Measurements from ENCODE around the gene GADD45A.
A peak's percentile ranks its signal among the peaks of the same experiment; 100 is the strongest.
"Not testable (repeated sequence)": the region's sequence is repeated elsewhere in the genome, so short reads cannot be mapped to it uniquely, and the experiment has no call there.

Gene GADD45A

GRCh38 chr1:67726224-67726623 lies 41.2 kb downstream of the GADD45A start:
- no peak for DNase-seq (ENCODE audit: low spot score)
- Mint-ChIP-seq H3K9me3 (no peaks in the 10 kb centered on the region), H3K27ac (no peak overlapping the region), H3K4me3 (no peak overlapping the region), H3K4me1 (ENCODE audit: low read depth) (peaks cover 2% of the 10 kb centered on the region), H3K27me3 (ENCODE audit: low read depth) (peaks cover 10% of the 10 kb centered on the region), H3K36me3 (ENCODE audit: low read depth) (no peaks in the 10 kb centered on the region)

GRCh38 chr1:67729872-67730271 lies 44.9 kb downstream of the GADD45A start:
- no peaks in the 10 kb centered on the region for H3K36me3 Mint-ChIP-seq (ENCODE audit: low read depth)
- no peaks in the 10 kb centered on the region for H3K9me3 Mint-ChIP-seq
- peaks cover 3% of the 10 kb centered on the region for H3K4me1 Mint-ChIP-seq (ENCODE audit: low read depth)
- H3K27me3 Mint-ChIP-seq (ENCODE audit: low read depth), result peaks cover 10% of the 10 kb centered on the region
- no peak overlapping the region for H3K27ac Mint-ChIP-seq
- DNase-seq (ENCODE audit: low spot score), result no peak
- H3K4me3 Mint-ChIP-seq, result no peak overlapping the region

- H3K4me3 Mint-ChIP-seq; DNase-seq (ENCODE audit: low spot score); H3K9me3 Mint-ChIP-seq; H3K4me1 Mint-ChIP-seq (ENCODE audit: low read depth); H3K36me3 Mint-ChIP-seq (ENCODE audit: low read depth); H3K27ac Mint-ChIP-seq: not testable (repeated sequence)
- peaks cover 10% of the 10 kb centered on the region for H3K27me3 Mint-ChIP-seq (ENCODE audit: low read depth)
These were observed 45.3 kb downstream of the GADD45A start for GRCh38 chr1:67730312-67730711.

GRCh38 chr1:67731322-67731721 lies 46.3 kb downstream of the GADD45A start:
- H3K4me3 Mint-ChIP-seq, result no peak overlapping the region
- H3K27ac Mint-ChIP-seq, result no peak overlapping the region
- H3K4me1 Mint-ChIP-seq (ENCODE audit: low read depth), result peaks cover 11% of the 10 kb centered on the region
- peaks cover 10% of the 10 kb centered on the region for H3K27me3 Mint-ChIP-seq (ENCODE audit: low read depth)
- no peak for DNase-seq (ENCODE audit: low spot score)
- no peaks in the 10 kb centered on the region for H3K36me3 Mint-ChIP-seq (ENCODE audit: low read depth)
- no peaks in the 10 kb centered on the region for H3K9me3 Mint-ChIP-seq

- Mint-ChIP-seq H3K9me3 (no peaks in the 10 kb centered on the region), H3K27me3 (ENCODE audit: low read depth) (peaks cover 7% of the 10 kb centered on the region), H3K4me3 (no peak overlapping the region), H3K4me1 (ENCODE audit: low read depth) (peaks cover 16% of the 10 kb centered on the region), H3K27ac (no peak overlapping the region), H3K36me3 (ENCODE audit: low read depth) (no peaks in the 10 kb centered on the region)
- DNase-seq (ENCODE audit: low spot score), result no peak
These were observed 47.8 kb downstream of the GADD45A start for GRCh38 chr1:67732750-67733151.

GRCh38 chr1:67733681-67734322 lies 48.8 kb downstream of the GADD45A start:
- H3K27ac Mint-ChIP-seq, result no peak overlapping the region
- no peaks in the 10 kb centered on the region for H3K36me3 Mint-ChIP-seq (ENCODE audit: low read depth)
- H3K4me3 Mint-ChIP-seq, result no peak overlapping the region
- H3K9me3 Mint-ChIP-seq, result no peaks in the 10 kb centered on the region
- peaks cover 16% of the 10 kb centered on the region for H3K4me1 Mint-ChIP-seq (ENCODE audit: low read depth)
- peaks cover 2% of the 10 kb centered on the region for H3K27me3 Mint-ChIP-seq (ENCODE audit: low read depth)
- DNase-seq (ENCODE audit: low spot score), result no peak

GRCh38 chr1:67734323-67734690 lies 49.3 kb downstream of the GADD45A start:
- H3K27me3 Mint-ChIP-seq (ENCODE audit: low read depth), result no peaks in the 10 kb centered on the region
- H3K27ac Mint-ChIP-seq, result no peak overlapping the region
- no peaks in the 10 kb centered on the region for H3K36me3 Mint-ChIP-seq (ENCODE audit: low read depth)
- no peaks in the 10 kb centered on the region for H3K9me3 Mint-ChIP-seq
- peaks cover 16% of the 10 kb centered on the region for H3K4me1 Mint-ChIP-seq (ENCODE audit: low read depth)
- no peak for DNase-seq (ENCODE audit: low spot score)
- no peak overlapping the region for H3K4me3 Mint-ChIP-seq

GRCh38 chr1:67735206-67735605 lies 50.2 kb downstream of the GADD45A start:
- H3K36me3 Mint-ChIP-seq (ENCODE audit: low read depth), result no peaks in the 10 kb centered on the region
- no peak overlapping the region for H3K4me3 Mint-ChIP-seq
- H3K27me3 Mint-ChIP-seq (ENCODE audit: low read depth), result no peaks in the 10 kb centered on the region
- H3K27ac Mint-ChIP-seq, result no peak overlapping the region
- H3K9me3 Mint-ChIP-seq, result no peaks in the 10 kb centered on the region
- H3K4me1 Mint-ChIP-seq (ENCODE audit: low read depth), result peaks cover 14% of the 10 kb centered on the region
- no peak for DNase-seq (ENCODE audit: low spot score)

- peak; percentile 34 for DNase-seq (ENCODE audit: low spot score)
- Mint-ChIP-seq H3K4me3 (peak overlapping the region; percentile 77), H3K9me3 (no peaks in the 10 kb centered on the region), H3K4me1 (ENCODE audit: low read depth) (peaks cover 14% of the 10 kb centered on the region), H3K27ac (peak overlapping the region; percentile 82), H3K36me3 (ENCODE audit: low read depth) (no peaks in the 10 kb centered on the region), H3K27me3 (ENCODE audit: low read depth) (no peaks in the 10 kb centered on the region)
These were observed 51.0 kb downstream of the GADD45A start for GRCh38 chr1:67735806-67736627.

GRCh38 chr1:67736750-67737149 lies 51.7 kb downstream of the GADD45A start:
- Mint-ChIP-seq H3K9me3 (no peaks in the 10 kb centered on the region), H3K4me1 (ENCODE audit: low read depth) (peaks cover 14% of the 10 kb centered on the region), H3K4me3 (no peak overlapping the region), H3K36me3 (ENCODE audit: low read depth) (no peaks in the 10 kb centered on the region), H3K27me3 (ENCODE audit: low read depth) (peaks cover under 1% of the 10 kb centered on the region), H3K27ac (peak overlapping the region; percentile 34)
- DNase-seq (ENCODE audit: low spot score), result no peak

- peaks cover 14% of the 10 kb centered on the region for H3K4me1 Mint-ChIP-seq (ENCODE audit: low read depth)
- H3K36me3 Mint-ChIP-seq (ENCODE audit: low read depth), result no peaks in the 10 kb centered on the region
- H3K27ac Mint-ChIP-seq, result no peak overlapping the region
- H3K9me3 Mint-ChIP-seq, result no peaks in the 10 kb centered on the region
- peaks cover 2% of the 10 kb centered on the region for H3K27me3 Mint-ChIP-seq (ENCODE audit: low read depth)
- DNase-seq (ENCODE audit: low spot score), result no peak
- H3K4me3 Mint-ChIP-seq, result no peak overlapping the region
These were observed 52.9 kb downstream of the GADD45A start for GRCh38 chr1:67737875-67738274.
